Measurements from ENCODE around the gene PSEN1. TPM values are rescaled to one million over a fixed set of nuclear protein-coding genes. Genes with fewer than 3 reads are reported as not detected.

Gene PSEN1
- polyA plus RNA-seq, 2 of the 4 experiments (the other 2 are of a cell fraction): 21.6 to 38.1 TPM

DNA sequence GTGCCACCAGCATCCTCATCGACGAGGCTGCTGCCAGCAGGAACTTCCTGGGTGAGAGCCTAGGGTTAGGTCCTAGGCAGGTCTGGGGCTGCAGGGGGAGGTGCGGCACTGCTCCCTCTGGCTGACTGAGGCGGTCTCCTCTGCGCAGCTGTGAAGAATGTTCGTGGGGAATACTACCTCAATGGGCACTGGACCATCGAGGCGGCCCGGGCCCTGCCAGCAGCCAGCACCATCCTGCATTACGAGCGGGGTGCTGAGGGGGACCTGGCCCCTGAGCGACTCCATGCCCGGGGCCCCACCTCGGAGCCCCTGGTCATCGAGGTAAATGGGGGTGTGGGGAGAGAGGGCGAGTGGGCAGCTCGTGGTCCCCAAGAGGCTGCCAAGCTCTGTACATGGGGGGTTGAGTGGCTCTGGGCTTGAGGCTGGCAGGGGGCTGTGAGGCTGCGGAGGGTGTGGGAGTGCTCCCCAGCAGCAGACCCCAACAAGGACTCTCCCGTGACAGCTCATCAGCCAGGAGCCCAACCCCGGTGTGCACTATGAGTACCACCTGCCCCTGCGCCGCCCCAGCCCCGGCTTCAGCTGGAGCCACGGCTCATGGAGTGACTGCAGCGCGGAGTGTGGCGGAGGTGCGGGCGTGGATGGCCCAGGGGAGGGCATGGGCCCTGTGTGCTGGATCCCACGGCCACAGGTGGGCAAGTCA lies 115.4 kb downstream of the PSEN1 start:
- no peak for DNase-seq (ENCODE audit: low read depth in 1 of 2, low spot score in 1 of 2)
- WGBS (ENCODE audit: missing lambda C conversion rate): 92% methylated on average over 25 of the region's 30 CpGs
- H3K27ac ChIP-seq: no peak overlapping the region

DNA sequence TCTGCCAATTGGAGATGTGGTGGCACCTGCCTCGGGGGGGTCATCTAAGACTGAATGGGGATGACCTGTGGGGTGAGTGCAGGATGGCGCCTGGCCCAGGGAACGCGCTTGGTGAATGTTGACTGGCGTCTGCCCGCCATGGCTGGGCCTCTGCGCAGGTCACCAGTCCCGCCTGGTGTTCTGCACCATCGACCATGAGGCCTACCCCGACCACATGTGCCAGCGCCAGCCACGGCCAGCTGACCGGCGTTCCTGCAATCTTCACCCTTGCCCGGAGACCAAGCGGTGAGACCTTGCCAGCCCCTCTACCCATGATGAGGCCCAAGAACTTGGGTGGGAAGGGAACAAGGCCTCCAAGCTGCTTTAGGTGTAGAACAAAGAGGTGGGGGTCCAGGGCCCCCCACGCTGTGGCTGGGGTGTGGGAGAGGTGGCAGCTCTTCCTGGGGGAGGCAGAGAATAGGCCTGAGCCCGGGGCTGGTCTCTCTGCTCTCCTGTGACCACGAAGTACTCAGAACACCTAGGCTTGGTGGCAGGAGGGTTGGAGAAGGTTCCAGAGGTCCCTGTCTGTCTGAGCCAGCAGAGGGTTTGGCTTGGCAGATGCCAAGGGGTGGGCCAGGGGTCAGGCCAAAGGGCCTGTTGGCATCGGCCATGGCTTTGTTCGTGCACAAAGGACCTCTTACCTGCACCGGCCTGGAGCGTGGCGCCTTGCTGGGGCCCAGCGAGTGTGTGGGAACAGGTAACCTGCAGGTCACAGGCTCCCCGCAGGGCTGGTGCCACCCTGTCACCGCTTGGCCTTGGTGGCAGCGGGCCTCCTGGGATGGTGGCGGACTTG lies 116.4 kb downstream of the PSEN1 start:
- H3K4me3 ChIP-seq: no peak overlapping the region
- no peak overlapping the region for H3K27ac ChIP-seq
- no peaks in the 10 kb centered on the region for H3K4me1 ChIP-seq
- ChIA-PET CTCF (interaction anchor here (1.7 kb wide), 1 partner anchor 219 kb away, joined by 6 read pairs; no protein-coding TSS in a partner anchor), POLR2A (no interaction called here)
- no peak for TF ChIP-seq MYC (IDR thresholded peaks at IDR 0.05; ENCODE audit: borderline replicate concordance, low read length)
- TF ChIP-seq EHF (CRISPR knock-in tag; IDR thresholded peaks at IDR 0.05): no peak
- TF ChIP-seq, protein P1, sequence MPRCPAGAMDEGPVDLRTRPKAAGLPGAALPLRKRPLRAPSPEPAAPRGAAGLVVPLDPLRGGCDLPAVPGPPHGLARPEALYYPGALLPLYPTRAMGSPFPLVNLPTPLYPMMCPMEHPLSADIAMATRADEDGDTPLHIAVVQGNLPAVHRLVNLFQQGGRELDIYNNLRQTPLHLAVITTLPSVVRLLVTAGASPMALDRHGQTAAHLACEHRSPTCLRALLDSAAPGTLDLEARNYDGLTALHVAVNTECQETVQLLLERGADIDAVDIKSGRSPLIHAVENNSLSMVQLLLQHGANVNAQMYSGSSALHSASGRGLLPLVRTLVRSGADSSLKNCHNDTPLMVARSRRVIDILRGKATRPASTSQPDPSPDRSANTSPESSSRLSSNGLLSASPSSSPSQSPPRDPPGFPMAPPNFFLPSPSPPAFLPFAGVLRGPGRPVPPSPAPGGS (IDR thresholded peaks at IDR 0.05): no peak
- TF ChIP-seq CHD2 (IDR thresholded peaks at IDR 0.05; ENCODE audit: low read length, partially characterized antibody): no peak
- TF ChIP-seq KDM5A (IDR thresholded peaks at IDR 0.05): no peak
- 87% methylated on average over 28 of the region's 29 CpGs for WGBS (ENCODE audit: missing lambda C conversion rate)
- no peaks in the 10 kb centered on the region for H3K9me3 ChIP-seq
- DNase-seq (ENCODE audit: low read depth in 1 of 2, low spot score in 1 of 2) (no peak), ATAC-seq (no peak; a peak in 2 of 6 replicates), FAIRE-seq (no peak)
- no peak overlapping the region for H3K4me2 ChIP-seq

More for the DNA sequence above, 115.4 kb downstream of the PSEN1 start:
- Histone ChIP-seq H3K9me3 (no peaks in the 10 kb centered on the region), H3K4me1 (no peaks in the 10 kb centered on the region), H3K4me2 (no peak overlapping the region), H3K4me3 (no peak overlapping the region)
- no peak for TF ChIP-seq POLR2AphosphoS2 (conservative IDR thresholded peaks at IDR 0.05; ENCODE audit: low read length)
- ChIA-PET POLR2A (no interaction called here), CTCF (no interaction called here)
- ATAC-seq (no peak), FAIRE-seq (no peak)

DNA sequence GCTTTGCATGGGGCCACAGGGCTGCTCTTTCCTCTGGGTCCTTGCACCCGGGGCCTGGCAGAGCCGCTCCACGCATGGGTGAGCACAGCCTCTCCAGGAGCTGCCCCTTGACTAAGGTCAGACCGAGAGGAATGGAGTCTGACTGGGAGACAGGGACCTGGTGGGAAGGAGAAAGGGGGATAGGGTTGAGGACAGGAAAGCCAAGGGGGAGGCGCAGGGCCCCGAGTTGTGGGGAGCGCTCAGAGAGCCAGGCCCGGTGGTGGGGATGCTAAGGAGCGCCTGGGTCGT lies 117.0 kb downstream of the PSEN1 start:
- Histone ChIP-seq H3K27ac (no peak overlapping the region), H3K4me2 (no peak overlapping the region), H3K4me1 (no peaks in the 10 kb centered on the region), H3K4me3 (no peak overlapping the region), H3K9me3 (no peaks in the 10 kb centered on the region)
- FAIRE-seq (no peak), DNase-seq (ENCODE audit: low read depth in 1 of 2, low spot score in 1 of 2) (no peak), ATAC-seq (no peak; a peak in 1 of 6 replicates)
- TF ChIP-seq HOXA7 (CRISPR knock-in tag; IDR thresholded peaks at IDR 0.05) (no peak), CBX8 (IDR thresholded peaks at IDR 0.05) (no peak), JUN (IDR thresholded peaks at IDR 0.05) (no peak), FOXS1 (CRISPR knock-in tag; IDR thresholded peaks at IDR 0.05) (no peak), RFX5 (IDR thresholded peaks at IDR 0.05) (no peak), PHF8 (IDR thresholded peaks at IDR 0.05; ENCODE audit: borderline replicate concordance, low read depth) (no peak), GATA3 (IDR thresholded peaks at IDR 0.05; ENCODE audit: borderline replicate concordance) (no peak), BHLHE40 (IDR thresholded peaks at IDR 0.05; ENCODE audit: low read depth, low read length) (no peak), RCOR1 (IDR thresholded peaks at IDR 0.05; ENCODE audit: low read depth, low read length) (no peak), RAD21 (conservative IDR thresholded peaks at IDR 0.05 in 1 of 2, IDR thresholded peaks at IDR 0.05 in 1 of 2) (no peak), CBX2 (IDR thresholded peaks at IDR 0.05; ENCODE audit: borderline replicate concordance, low read depth) (no peak), ZSCAN20 (CRISPR knock-in tag; IDR thresholded peaks at IDR 0.05) (no peak), ZC3H11A (IDR thresholded peaks at IDR 0.05) (no peak), POLR2AphosphoS2 (conservative IDR thresholded peaks at IDR 0.05; ENCODE audit: low read length) (no peak), JUNB (IDR thresholded peaks at IDR 0.05) (no peak), ZFP36 (IDR thresholded peaks at IDR 0.05; ENCODE audit: borderline replicate concordance, partially characterized antibody) (no peak)
- TF ChIP-seq, protein P1 (IDR thresholded peaks at IDR 0.05): no peak
- TF ChIP-seq, protein P2, sequence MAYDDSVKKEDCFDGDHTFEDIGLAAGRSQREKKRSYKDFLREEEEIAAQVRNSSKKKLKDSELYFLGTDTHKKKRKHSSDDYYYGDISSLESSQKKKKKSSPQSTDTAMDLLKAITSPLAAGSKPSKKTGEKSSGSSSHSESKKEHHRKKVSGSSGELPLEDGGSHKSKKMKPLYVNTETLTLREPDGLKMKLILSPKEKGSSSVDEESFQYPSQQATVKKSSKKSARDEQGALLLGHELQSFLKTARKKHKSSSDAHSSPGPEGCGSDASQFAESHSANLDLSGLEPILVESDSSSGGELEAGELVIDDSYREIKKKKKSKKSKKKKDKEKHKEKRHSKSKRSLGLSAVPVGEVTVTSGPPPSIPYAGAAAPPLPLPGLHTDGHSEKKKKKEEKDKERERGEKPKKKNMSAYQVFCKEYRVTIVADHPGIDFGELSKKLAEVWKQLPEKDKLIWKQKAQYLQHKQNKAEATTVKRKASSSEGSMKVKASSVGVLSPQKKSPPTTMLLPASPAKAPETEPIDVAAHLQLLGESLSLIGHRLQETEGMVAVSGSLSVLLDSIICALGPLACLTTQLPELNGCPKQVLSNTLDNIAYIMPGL (CRISPR knock-in tag; IDR thresholded peaks at IDR 0.05; ENCODE audit: borderline replicate concordance): no peak
- TF ChIP-seq, protein P3, sequence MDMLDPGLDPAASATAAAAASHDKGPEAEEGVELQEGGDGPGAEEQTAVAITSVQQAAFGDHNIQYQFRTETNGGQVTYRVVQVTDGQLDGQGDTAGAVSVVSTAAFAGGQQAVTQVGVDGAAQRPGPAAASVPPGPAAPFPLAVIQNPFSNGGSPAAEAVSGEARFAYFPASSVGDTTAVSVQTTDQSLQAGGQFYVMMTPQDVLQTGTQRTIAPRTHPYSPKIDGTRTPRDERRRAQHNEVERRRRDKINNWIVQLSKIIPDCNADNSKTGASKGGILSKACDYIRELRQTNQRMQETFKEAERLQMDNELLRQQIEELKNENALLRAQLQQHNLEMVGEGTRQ (IDR thresholded peaks at IDR 0.05): no peak
- POLR2A ChIA-PET: no interaction called here
- CTCF ChIA-PET: interaction anchor here (1.7 kb wide), 1 partner anchor 219 kb away, joined by 6 read pairs; no protein-coding TSS in a partner anchor
- 92% methylated on average over 9 of the region's 10 CpGs for WGBS (ENCODE audit: missing lambda C conversion rate)
